GM10266 (cell line): ENCODE measurements around the gene SMAD5.

Experiments used
- DNase-seq: peaks from one replicate; pipeline ENCODE4 v3.0.0; 2012; ENCODE audit errors: extremely low spot score
- CTCF ChIP-seq: IDR thresholded peaks from 2 replicates; pipeline ENCODE4 v1.5.1; 2012; ENCODE audit warnings: mild to moderate bottlenecking, low read depth; ENCODE audit not compliant: control insufficient read depth, insufficient read depth; ENCODE audit errors: missing control alignments

The SMAD5 gene

GRCh38 chr5:136202469-136203205 lies 70.0 kb downstream of the SMAD5 start:
- TF ChIP-seq CTCF, result no peak
- no peak for DNase-seq

GRCh38 chr5:136203303-136203922 lies 70.8 kb downstream of the SMAD5 start:
- TF ChIP-seq CTCF, result no peak
- DNase-seq, result no peak

GRCh38 chr5:136205061-136205702 lies 72.5 kb downstream of the SMAD5 start:
- TF ChIP-seq CTCF, result no peak
- no peak for DNase-seq

- TF ChIP-seq CTCF, result no peak
- DNase-seq, result no peak
These were observed 73.3 kb downstream of the SMAD5 start for GRCh38 chr5:136205941-136206340.

GRCh38 chr5:136206361-136206760 lies 73.7 kb downstream of the SMAD5 start:
- DNase-seq, result no peak
- no peak for TF ChIP-seq CTCF

- TF ChIP-seq CTCF, result no peak
- DNase-seq, result no peak
These were observed 75.0 kb downstream of the SMAD5 start for GRCh38 chr5:136207631-136208030.

GRCh38 chr5:136208916-136209315 lies 76.3 kb downstream of the SMAD5 start:
- DNase-seq, result no peak
- no peak for TF ChIP-seq CTCF
